ENCODE data around the gene MTPN. TPM values are rescaled to one million over a fixed set of nuclear protein-coding genes. Genes with fewer than 3 reads are reported as not detected.

MTPN gene
- total and polyA plus RNA-seq, 10 of the 15 experiments (the other 5 are each of a cell fraction or from before 2014, with no cell fraction given): 38.7 to 146 (median 85.4) TPM

DNA sequence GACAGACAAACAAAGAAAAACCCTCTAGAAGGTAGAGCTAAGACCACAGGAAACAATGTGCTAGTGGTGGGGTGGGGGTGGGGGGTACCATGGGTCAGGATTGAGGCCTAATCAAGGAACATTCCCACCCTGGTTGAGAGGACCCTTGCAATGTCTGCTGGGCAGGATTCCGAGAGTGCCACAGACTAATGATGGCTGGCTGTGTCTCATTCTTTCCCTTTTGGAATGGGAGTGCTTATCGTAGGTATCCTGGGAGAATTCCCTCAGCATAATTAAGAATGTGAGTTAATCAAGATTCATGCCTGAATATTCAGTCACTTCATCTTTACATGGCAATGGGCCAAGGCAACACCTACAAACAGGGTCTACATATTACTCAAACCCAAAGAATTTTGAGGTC lies 14.7 kb upstream of the MTPN start:
- H3K4me3 ChIP-seq: no peak overlapping the region
- POLR2A ChIA-PET: interaction anchor here (0.6 kb wide), 1 partner anchor 70 kb away, joined by 3 read pairs; no protein-coding TSS in a partner anchor
- WGBS (ENCODE audit: insufficient coverage, insufficient replicate concordance, low lambda C conversion rate, missing lambda C conversion rate): 97% methylated on average over 2 of the region's 2 CpGs
- DNase-seq (ENCODE audit: low read depth, low spot score) (no peak), FAIRE-seq (no peak), ATAC-seq (no peak)
- no peak overlapping the region for H3K27ac ChIP-seq (ENCODE audit: control insufficient read depth, insufficient read depth)
- in situ Hi-C loops (cut with MboI): no loop called here
- CTCF ChIA-PET: interaction anchor here (1.4 to 1.7 kb wide), 2 partner anchors 9 to 318 kb away, joined by 4 to 5 read pairs; no protein-coding TSS in a partner anchor
- no peak for TF ChIP-seq IRF3 (IDR thresholded peaks at IDR 0.05)
- TF ChIP-seq ATF2 (IDR thresholded peaks at IDR 0.05; ENCODE audit: low read length): no peak
- no peak for TF ChIP-seq ZNF24 (IDR thresholded peaks at IDR 0.05)
- TF ChIP-seq POU2F2 (IDR thresholded peaks at IDR 0.05; ENCODE audit: borderline replicate concordance, low read depth, low read length): no peak
- TF ChIP-seq MLLT1 (IDR thresholded peaks at IDR 0.05): no peak
- no peak for TF ChIP-seq WRNIP1 (IDR thresholded peaks at IDR 0.05; ENCODE audit: borderline replicate concordance, low read depth, low read length)
- TF ChIP-seq PBX3 (IDR thresholded peaks at IDR 0.05; ENCODE audit: insufficient replicate concordance, low read depth, low read length): no peak
- no peak for TF ChIP-seq NFYA (IDR thresholded peaks at IDR 0.05; ENCODE audit: borderline replicate concordance, low read depth, low read length)
- TF ChIP-seq RAD51 (IDR thresholded peaks at IDR 0.05): no peak
- no peak for TF ChIP-seq JUNB (IDR thresholded peaks at IDR 0.05)
- no peak for TF ChIP-seq POLR2AphosphoS2 (IDR thresholded peaks at IDR 0.05; ENCODE audit: low read depth, low read length)
- no peak for TF ChIP-seq SREBF1 (IDR thresholded peaks at IDR 0.05; ENCODE audit: low read length)
- TF ChIP-seq NFYB (IDR thresholded peaks at IDR 0.05; ENCODE audit: insufficient read depth, low read depth, low read length): no peak
- TF ChIP-seq ZZZ3 (IDR thresholded peaks at IDR 0.05; ENCODE audit: control insufficient read depth, insufficient read length, low read depth): no peak
- TF ChIP-seq, protein P1, sequence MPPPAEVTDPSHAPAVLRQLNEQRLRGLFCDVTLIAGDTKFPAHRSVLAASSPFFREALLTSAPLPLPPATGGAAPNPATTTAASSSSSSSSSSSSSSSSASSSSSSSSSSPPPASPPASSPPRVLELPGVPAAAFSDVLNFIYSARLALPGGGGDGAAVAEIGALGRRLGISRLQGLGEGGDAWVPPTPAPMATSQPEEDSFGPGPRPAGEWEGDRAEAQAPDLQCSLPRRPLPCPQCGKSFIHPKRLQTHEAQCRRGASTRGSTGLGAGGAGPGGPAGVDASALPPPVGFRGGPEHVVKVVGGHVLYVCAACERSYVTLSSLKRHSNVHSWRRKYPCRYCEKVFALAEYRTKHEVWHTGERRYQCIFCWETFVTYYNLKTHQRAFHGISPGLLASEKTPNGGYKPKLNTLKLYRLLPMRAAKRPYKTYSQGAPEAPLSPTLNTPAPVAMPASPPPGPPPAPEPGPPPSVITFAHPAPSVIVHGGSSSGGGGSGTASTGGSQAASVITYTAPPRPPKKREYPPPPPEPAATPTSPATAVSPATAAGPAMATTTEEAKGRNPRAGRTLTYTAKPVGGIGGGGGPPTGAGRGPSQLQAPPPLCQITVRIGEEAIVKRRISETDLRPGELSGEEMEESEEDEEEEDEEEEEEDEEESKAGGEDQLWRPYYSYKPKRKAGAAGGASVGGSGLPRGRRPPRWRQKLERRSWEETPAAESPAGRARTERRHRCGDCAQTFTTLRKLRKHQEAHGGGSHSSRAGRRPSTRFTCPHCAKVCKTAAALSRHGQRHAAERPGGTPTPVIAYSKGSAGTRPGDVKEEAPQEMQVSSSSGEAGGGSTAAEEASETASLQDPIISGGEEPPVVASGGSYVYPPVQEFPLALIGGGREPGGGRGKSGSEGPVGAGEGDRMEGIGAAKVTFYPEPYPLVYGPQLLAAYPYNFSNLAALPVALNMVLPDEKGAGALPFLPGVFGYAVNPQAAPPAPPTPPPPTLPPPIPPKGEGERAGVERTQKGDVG (CRISPR knock-in tag; IDR thresholded peaks at IDR 0.05): no peak
- RAD21 ChIA-PET (ENCODE audit: unreplicated experiment): interaction anchor here (0.7 kb wide), 1 partner anchor 53 kb away, joined by 3 read pairs; no protein-coding TSS in a partner anchor
- H3K36me3 ChIP-seq (ENCODE audit: control insufficient read depth in 2 of 2, insufficient read depth in 2 of 2, low read length in 1 of 2): no peaks in the 10 kb centered on the region
- peaks cover 3% of the 10 kb centered on the region for H3K4me1 ChIP-seq (ENCODE audit: control insufficient read depth, insufficient read depth, low read length)
- no peaks in the 10 kb centered on the region for H4K20me1 ChIP-seq (ENCODE audit: control insufficient read depth, insufficient read depth)
- no peaks in the 10 kb centered on the region for H3K27me3 ChIP-seq (replicated peaks in 1 of 2; ENCODE audit: control insufficient read depth in 2 of 2, insufficient read depth in 2 of 2, low read length in 1 of 2)
- BruUV-seq (replicated peaks): no TSS peak
- H2AFZ ChIP-seq (ENCODE audit: control insufficient read depth, low read depth, low read length): no peak overlapping the region
- H3K9ac ChIP-seq (ENCODE audit: control insufficient read depth, insufficient read depth, low read length): no peak overlapping the region
- SMC1A ChIA-PET (ENCODE audit: uncharacterized antibody, unreplicated experiment): no interaction called here
- no peaks in the 10 kb centered on the region for H3K9me3 ChIP-seq (replicated peaks; ENCODE audit: control insufficient read depth, insufficient read depth, low read length)
- intact Hi-C loops (cut with micrococcal nuclease; ENCODE audit: unreplicated experiment): no loop called here
- no peaks in the 10 kb centered on the region for H3K79me2 ChIP-seq (ENCODE audit: control insufficient read depth, insufficient read depth, low read length)
- no peak overlapping the region for H3K4me2 ChIP-seq (ENCODE audit: control insufficient read depth, insufficient read depth)

Data from GM12878 (cell line).